Hepatocyte (in vitro differentiated cells): ENCODE measurements around the gene AGAP1. TPM values are rescaled to one million over a fixed set of nuclear protein-coding genes. Genes with fewer than 3 reads are reported as not detected.

ENCODE experiments used
- DNase-seq: peaks from one replicate; pipeline ENCODE4 v3.0.0-alpha.2; 2016; ENCODE audit warnings: low spot score
- H2AFZ ChIP-seq: fragments of 200-600 bp; sonication (generic); 2 replicates; pipeline ENCODE4 v1.6.0; 2016; ENCODE audit warnings: antibody characterized with exemption, mild to moderate bottlenecking
- H3K27ac ChIP-seq: fragments of 200-600 bp; sonication (generic); 2 replicates; pipeline ENCODE4 v1.5.1; 2016; ENCODE audit warnings: mild to moderate bottlenecking
- H3K27me3 ChIP-seq: fragments of 200-600 bp; sonication (generic); 2 replicates; pipeline ENCODE4 v1.6.1; 2016
- H3K36me3 ChIP-seq: fragments of 200-600 bp; sonication (generic); replicated peaks from 2 replicates; pipeline ENCODE4 v1.5.1; 2016; ENCODE audit warnings: low read depth; ENCODE audit not compliant: insufficient read depth
- H3K4me1 ChIP-seq: fragments of 200-600 bp; sonication (generic); 2 replicates; pipeline ENCODE4 v1.5.1; 2016; ENCODE audit warnings: mild to moderate bottlenecking, moderate library complexity; ENCODE audit not compliant: insufficient read depth
- H3K4me2 ChIP-seq: fragments of 200-600 bp; sonication (generic); 2 replicates; pipeline ENCODE4 v1.6.0; 2016
- H3K4me3 ChIP-seq: fragments of 200-600 bp; sonication (generic); 2 replicates; pipeline ENCODE4 v1.5.1; 2016; ENCODE audit warnings: mild to moderate bottlenecking
- H3K79me2 ChIP-seq: fragments of 200-600 bp; sonication (generic); 2 replicates; pipeline ENCODE4 v1.6.0; 2017; ENCODE audit warnings: mild to moderate bottlenecking
- H3K9me2 ChIP-seq: fragments of 200-600 bp; sonication (generic); replicated peaks from 2 replicates; pipeline ENCODE4 v1.6.0; 2017; ENCODE audit warnings: mild to moderate bottlenecking; ENCODE audit not compliant: insufficient read depth
- H3K9me3 ChIP-seq: fragments of 200-600 bp; sonication (generic); 2 replicates; pipeline ENCODE4 v1.5.1; 2016; ENCODE audit warnings: low read depth, mild to moderate bottlenecking
- H4K20me1 ChIP-seq: fragments of 200-600 bp; sonication (generic); 2 replicates; pipeline ENCODE4 v1.6.0; 2016; ENCODE audit warnings: mild to moderate bottlenecking; ENCODE audit not compliant: insufficient read depth, poor library complexity, severe bottlenecking
- CTCF ChIP-seq: fragments of 200-600 bp; sonication (generic); IDR thresholded peaks from 2 replicates; pipeline ENCODE4 v1.5.1; 2016; ENCODE audit warnings: antibody characterized with exemption, mild to moderate bottlenecking; ENCODE audit not compliant: poor library complexity
- EZH2 ChIP-seq: fragments of 200-600 bp; sonication (generic); IDR thresholded peaks from 2 replicates; pipeline ENCODE4 v1.6.1; 2016; ENCODE audit warnings: antibody characterized with exemption, mild to moderate bottlenecking, borderline replicate concordance
- EZH2phosphoT487 ChIP-seq: fragments of 200-600 bp; sonication (generic); IDR thresholded peaks from one replicate; pipeline ENCODE4 v1.6.1; 2018; ENCODE audit warnings: antibody characterized with exemption, mild to moderate bottlenecking, low read depth, moderate library complexity; ENCODE audit not compliant: unreplicated experiment, severe bottlenecking
- WGBS: methylation state at CpG from one replicate; pipeline ENCODE4 v1.1.6; 2016; ENCODE audit warnings: low lambda C conversion rate; ENCODE audit errors: missing lambda C conversion rate; 5-methylcytosine and 5-hydroxymethylcytosine counted together
- polyA plus RNA-seq: library from polyadenylated mRNA; unstranded; fragments of >200 nt; fragmentation: Nextera tagmentation; extraction: Ambion mirVana; gene quantifications from 2 replicates; pipeline ENCODE4 v1.2.1, GENCODE V29; 2016
- total RNA-seq: library from RNA; depleted of rRNA; stranded (reverse); fragments of >200 nt; gene quantifications from 2 replicates; pipeline ENCODE4 v1.2.3, GENCODE V29; 2014

The AGAP1 gene
- total and polyA plus RNA-seq, 2 experiments from 2014 or later, result 12.1 to 20.0 TPM

- Histone ChIP-seq H3K9me2 (no peaks in the 10 kb centered on the region), H4K20me1 (peaks cover 73% of the 10 kb centered on the region), H3K36me3 (no peaks in the 10 kb centered on the region), H3K9me3 (no peaks in the 10 kb centered on the region), H3K4me2 (peak overlapping the region; percentile 60), H2AFZ (no peak overlapping the region), H3K4me1 (peaks cover 33% of the 10 kb centered on the region), H3K27ac (no peak overlapping the region), H3K27me3 (no peaks in the 10 kb centered on the region), H3K4me3 (no peak overlapping the region), H3K79me2 (peaks cover 97% of the 10 kb centered on the region)
- TF ChIP-seq EZH2phosphoT487 (no peak), EZH2 (no peak), CTCF (no peak)
- WGBS, result 72% methylated on average over 18 of the region's 18 CpGs
- DNase-seq, result no peak
Observed at GRCh38 chr2:235500761-235501672, 7.2 kb downstream of the AGAP1 start.

GRCh38 chr2:235501673-235502031, 7.8 kb downstream of the AGAP1 start:
- Histone ChIP-seq H3K36me3 (no peaks in the 10 kb centered on the region), H3K4me3 (no peak overlapping the region), H4K20me1 (peaks cover 67% of the 10 kb centered on the region), H3K4me1 (peaks cover 29% of the 10 kb centered on the region), H2AFZ (no peak overlapping the region), H3K27me3 (no peaks in the 10 kb centered on the region), H3K9me2 (no peaks in the 10 kb centered on the region), H3K27ac (no peak overlapping the region), H3K79me2 (peaks cover 97% of the 10 kb centered on the region), H3K4me2 (peak overlapping the region; percentile 60), H3K9me3 (no peaks in the 10 kb centered on the region)
- 47% methylated on average over 7 of the region's 7 CpGs for WGBS
- TF ChIP-seq EZH2 (no peak), EZH2phosphoT487 (no peak), CTCF (no peak)
- no peak for DNase-seq

DNA sequence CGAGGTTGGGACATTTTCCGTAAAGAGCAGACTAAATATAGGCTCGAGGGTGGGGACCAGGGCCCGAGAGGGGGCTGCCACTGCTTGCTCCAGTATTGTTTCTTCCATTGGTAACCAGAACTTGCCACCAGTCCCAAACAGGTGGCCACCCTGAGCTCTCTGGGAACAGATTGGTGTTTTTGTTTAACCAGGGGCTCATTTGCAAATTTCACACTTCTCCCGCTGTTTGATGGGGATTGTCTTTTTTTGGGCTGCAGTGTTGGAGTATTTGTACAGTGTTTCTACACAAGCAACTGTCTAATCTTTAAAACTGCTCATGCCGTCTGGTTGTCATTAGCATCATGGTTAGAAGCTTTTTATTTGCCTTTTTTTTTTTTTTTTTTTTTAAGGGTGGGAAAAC, 8.5 kb downstream of the AGAP1 start:
- TF ChIP-seq CTCF (no peak), EZH2phosphoT487 (no peak), EZH2 (no peak)
- H4K20me1 ChIP-seq, result peaks cover 60% of the 10 kb centered on the region

More for the DNA sequence above, 8.5 kb downstream of the AGAP1 start:
- H3K27ac ChIP-seq, result no peak overlapping the region
- H2AFZ ChIP-seq, result no peak overlapping the region
- no peaks in the 10 kb centered on the region for H3K9me2 ChIP-seq
- peaks cover 29% of the 10 kb centered on the region for H3K4me1 ChIP-seq
- H3K36me3 ChIP-seq, result no peaks in the 10 kb centered on the region
- no peaks in the 10 kb centered on the region for H3K27me3 ChIP-seq
- 51% methylated on average over 6 of the region's 6 CpGs for WGBS
- no peaks in the 10 kb centered on the region for H3K9me3 ChIP-seq
- H3K79me2 ChIP-seq, result peaks cover 97% of the 10 kb centered on the region
- DNase-seq, result no peak
- no peak overlapping the region for H3K4me3 ChIP-seq
- H3K4me2 ChIP-seq, result peak overlapping the region; percentile 60
